HG03571 (cell line): ENCODE data around the gene OR13F1.
"Not testable (repeated sequence)": the region's sequence is repeated elsewhere in the genome, so short reads cannot be mapped to it uniquely, and the experiment has no call there.

Experiments
- ATAC-seq: cut with Tn5 transposase; IDR thresholded peaks from one replicate; pipeline ENCODE4 v1.9.1; 2021; ENCODE audit not compliant: unreplicated experiment

The OR13F1 gene, protein sequence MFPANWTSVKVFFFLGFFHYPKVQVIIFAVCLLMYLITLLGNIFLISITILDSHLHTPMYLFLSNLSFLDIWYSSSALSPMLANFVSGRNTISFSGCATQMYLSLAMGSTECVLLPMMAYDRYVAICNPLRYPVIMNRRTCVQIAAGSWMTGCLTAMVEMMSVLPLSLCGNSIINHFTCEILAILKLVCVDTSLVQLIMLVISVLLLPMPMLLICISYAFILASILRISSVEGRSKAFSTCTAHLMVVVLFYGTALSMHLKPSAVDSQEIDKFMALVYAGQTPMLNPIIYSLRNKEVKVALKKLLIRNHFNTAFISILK

DNA sequence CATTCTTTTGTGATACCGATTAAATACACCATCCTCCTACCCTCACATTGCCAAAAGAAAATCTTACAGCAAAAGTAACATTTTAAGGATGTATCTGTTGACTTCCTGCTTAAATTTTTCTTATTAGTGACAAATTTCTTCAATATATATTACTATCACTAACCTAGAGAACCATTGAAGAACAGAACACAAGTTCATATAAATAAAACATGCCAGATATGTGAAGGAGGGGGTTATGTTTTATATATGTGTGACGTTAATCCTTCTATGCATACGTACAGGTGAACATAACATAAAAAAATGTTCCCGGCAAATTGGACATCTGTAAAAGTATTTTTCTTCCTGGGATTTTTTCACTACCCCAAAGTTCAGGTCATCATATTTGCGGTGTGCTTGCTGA is at the start of gene OR13F1:
Gene OR13F1 (plus strand): TSS at position 301 of the 400 bp plus-strand sequence. CDS start 0 bp downstream, at position 301.
- ATAC-seq, result no peak

- ATAC-seq, result no peak
Measured at GRCh38 chr9:104456831-104457230, 47.2 kb upstream of the OR13F1 start.

GRCh38 chr9:104463864-104464263 is 40.2 kb upstream of the OR13F1 start:
- no peak for ATAC-seq

GRCh38 chr9:104468261-104468660 is 35.8 kb upstream of the OR13F1 start:
- ATAC-seq, result no peak

- ATAC-seq, result no peak
Measured at GRCh38 chr9:104482921-104483570, 21.0 kb upstream of the OR13F1 start.

- ATAC-seq, result no peak
Measured at GRCh38 chr9:104485014-104485413, 19.0 kb upstream of the OR13F1 start.

- ATAC-seq, result no peak
Measured at GRCh38 chr9:104494808-104495207, 9.3 kb upstream of the OR13F1 start.

DNA sequence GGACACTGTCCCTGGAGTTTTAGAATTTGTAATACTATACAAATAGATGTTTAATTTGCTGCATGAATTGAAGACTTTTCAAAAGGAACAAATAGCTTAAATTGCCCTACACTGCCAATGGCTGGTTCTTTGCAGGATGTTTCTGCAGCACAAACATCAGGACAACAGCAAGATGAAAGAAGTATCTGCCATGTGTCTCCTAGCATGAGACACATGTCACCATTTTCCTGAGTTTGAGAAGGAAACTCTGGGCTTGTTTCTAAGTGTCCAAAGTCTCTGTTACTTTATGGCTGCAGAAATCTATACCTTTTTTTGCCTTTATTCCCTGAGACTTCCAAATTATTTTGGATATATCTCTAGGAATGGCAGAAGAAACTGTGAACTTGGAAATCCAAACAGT is 623 bp upstream of the OR13F1 start:
- ATAC-seq, result no peak

GRCh38 chr9:104506565-104506964 is 2.5 kb downstream of the OR13F1 start:
- no peak for ATAC-seq

GRCh38 chr9:104514901-104515300 is 10.8 kb downstream of the OR13F1 start:
- ATAC-seq, result no peak

DNA sequence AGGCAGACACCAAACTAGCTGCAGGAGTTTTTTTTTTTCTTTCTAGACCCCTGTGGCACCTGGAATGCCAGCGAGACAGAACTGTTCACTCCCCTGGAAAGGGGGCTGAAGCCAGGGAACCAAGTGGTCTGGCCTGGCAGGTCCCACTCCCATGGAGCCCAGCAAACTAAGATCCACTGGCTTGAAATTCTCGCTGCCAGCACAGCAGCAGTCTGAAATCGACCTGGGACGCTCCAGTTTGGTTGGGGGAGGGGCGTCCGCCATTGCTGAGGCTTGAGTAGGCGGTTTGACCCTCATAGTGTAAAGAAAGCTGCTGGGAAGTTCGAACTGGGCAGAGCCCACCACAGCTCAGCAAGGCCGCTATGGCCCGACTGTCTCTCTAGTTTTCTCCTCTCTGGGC is 16.2 kb downstream of the OR13F1 start:
- not testable (repeated sequence) for ATAC-seq

GRCh38 chr9:104527109-104527508 is 23.0 kb downstream of the OR13F1 start, which contains the start of gene OR13C4:
TSS of gene OR13C4 (minus strand) at chr9:104527209. CDS start at chr9:104527209, 0 bp downstream.
- ATAC-seq, result no peak

DNA sequence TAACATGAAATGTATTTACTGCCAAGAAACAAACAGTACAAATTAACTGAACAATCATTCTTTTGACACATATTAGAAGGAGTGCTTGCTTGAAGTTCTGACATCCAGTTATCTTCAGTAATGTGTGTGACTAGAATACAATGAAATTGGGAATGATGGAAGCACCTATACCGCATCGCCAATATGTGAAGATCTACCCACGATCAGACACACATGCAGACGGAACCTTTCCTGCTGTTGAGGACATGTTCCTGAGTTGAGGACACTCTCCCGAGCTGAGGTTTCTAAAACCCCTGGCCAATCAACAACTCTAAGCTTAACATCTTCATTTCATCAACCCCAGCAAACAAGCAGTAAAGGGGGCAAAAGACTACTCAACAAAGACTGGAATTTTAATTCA is 32.7 kb downstream of the OR13F1 start, which contains the start of gene OR13C3:
Gene OR13C3 (minus strand): TSS at position 101 of the 400 bp plus-strand sequence. CDS start 133 bp downstream, outside the sequence.
- no peak for ATAC-seq

DNA sequence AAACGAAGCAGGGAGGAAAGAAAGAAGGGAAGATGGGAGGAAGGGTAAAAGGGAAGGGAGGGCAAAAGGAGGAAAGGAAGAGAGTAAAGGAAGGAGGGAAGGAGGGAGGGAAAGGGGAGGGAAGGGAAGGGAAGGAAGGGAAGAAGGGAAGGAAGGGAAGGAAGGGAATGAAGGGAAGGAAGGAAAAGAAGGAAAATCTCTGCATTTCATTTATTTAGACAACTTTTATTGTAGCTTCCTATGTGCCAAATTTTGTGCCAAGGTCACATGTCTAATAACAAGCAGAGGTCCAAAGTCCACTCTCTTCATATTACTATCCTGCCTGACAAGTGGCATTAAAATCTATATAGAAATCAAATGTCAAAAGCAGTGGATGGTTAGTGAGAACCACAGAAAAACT is 35.2 kb downstream of the OR13F1 start:
- ATAC-seq, result no peak

DNA sequence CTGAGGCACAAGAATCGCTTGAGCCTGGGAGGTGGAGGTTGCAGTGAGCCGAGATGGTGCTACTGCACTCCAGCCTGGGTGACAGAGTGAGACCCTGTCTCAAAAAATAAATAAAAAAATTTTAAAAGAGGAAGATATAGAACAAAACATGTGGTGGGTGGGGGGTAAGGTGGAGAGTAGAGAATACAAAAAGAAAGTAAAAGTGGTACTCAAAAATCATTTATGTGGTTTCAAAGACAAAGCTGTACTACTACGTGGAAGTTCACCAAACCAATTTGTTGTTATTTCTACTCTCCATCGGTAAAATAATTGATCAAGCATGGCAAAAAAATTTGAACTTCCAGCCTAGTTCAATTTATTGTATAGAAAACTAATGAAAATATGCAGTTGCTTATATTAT is 40.6 kb downstream of the OR13F1 start:
- ATAC-seq, result no peak

- ATAC-seq, result no peak
Measured at GRCh38 chr9:104553261-104553660, 49.2 kb downstream of the OR13F1 start.
